ENCODE results near the gene MAML3. TPM values are rescaled to one million over a fixed set of nuclear protein-coding genes. Genes with fewer than 3 reads are reported as not detected.

The MAML3 gene
- total and polyA plus RNA-seq, 8 donors, result 1.7 to 20.3 (median 8.4) TPM

DNA sequence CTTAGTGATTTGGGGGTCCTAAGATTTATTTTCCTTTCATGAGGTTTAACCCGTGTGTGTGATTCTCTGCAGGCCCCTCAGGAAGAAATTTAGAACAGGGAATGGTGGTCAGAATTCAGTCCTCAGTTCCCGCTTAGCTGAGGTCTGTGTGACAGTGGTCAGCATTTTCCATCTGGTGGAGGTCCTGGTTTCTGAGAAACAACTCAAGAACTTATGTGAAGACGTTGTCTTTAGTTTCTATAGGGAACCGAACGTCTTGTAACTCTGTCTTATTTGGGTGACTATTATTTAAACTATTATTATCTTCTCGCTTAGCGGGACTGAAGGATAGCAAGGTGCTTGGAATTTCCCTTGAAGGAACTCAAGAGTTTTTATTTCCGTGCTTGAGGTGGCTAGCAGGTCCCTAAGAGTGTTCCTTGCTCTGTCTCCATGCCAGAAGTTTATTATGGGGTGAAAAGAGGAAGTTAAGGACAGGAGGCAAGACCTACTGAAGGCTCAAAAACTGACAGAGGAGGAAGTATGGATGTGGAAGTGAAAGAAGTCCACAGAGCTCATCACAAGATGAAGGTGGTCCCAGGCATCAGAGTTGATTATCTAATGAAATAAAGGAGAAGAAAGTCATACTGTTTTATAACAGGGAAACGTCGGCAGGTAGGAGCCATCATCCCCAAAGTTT, 479.0 kb downstream of the MAML3 start:
- Histone ChIP-seq H3K4me1 (peaks cover 0 to 10% (median 3%) of the 10 kb centered on the region in 4 donors), H3K27ac (peak overlapping the region in 1 of 5 donors; percentile 14), H3K27me3 (no peaks in the 10 kb centered on the region), H3K9me3 (no peaks in the 10 kb centered on the region), H3K4me3 (no peak overlapping the region), H3K36me3 (peaks cover 0 to 48% (median 37%) of the 10 kb centered on the region in 4 donors)
- intact Hi-C loops (cut with DNase I; ENCODE audit: low total_unique reads), result no loop called here
- 81 to 91% (median 84%) methylated on average over 10 of the region's 10 CpGs for WGBS, 5 donors
- no peak for TF ChIP-seq CTCF (IDR thresholded peaks at IDR 0.05)
- TF ChIP-seq POLR2AphosphoS5 (IDR thresholded peaks at IDR 0.05), result no peak
- no peak for TF ChIP-seq POLR2A (IDR thresholded peaks at IDR 0.05)
- no peak for TF ChIP-seq EP300 (IDR thresholded peaks at IDR 0.05)
- DNase-seq, result no peak

GRCh38 chr4:139672732-139673131, 481.3 kb downstream of the MAML3 start:
- Histone ChIP-seq H3K27me3 (no peaks in the 10 kb centered on the region), H3K9me3 (no peaks in the 10 kb centered on the region), H3K4me1 (peaks cover 3 to 25% (median 15%) of the 10 kb centered on the region in 4 donors), H3K36me3 (peaks cover 0 to 26% (median 21%) of the 10 kb centered on the region in 4 donors), H3K4me3 (no peak overlapping the region), H3K27ac (no peak overlapping the region)
- TF ChIP-seq CTCF (IDR thresholded peaks at IDR 0.05), result no peak
- TF ChIP-seq POLR2AphosphoS5 (IDR thresholded peaks at IDR 0.05), result no peak
- TF ChIP-seq EP300 (IDR thresholded peaks at IDR 0.05), result no peak
- no peak for TF ChIP-seq POLR2A (IDR thresholded peaks at IDR 0.05)
- no peak for DNase-seq
- intact Hi-C loops (cut with DNase I; ENCODE audit: low total_unique reads), result no loop called here
- 81 to 95% (median 92%) methylated on average over 4 of the region's 4 CpGs for WGBS, 5 donors

DNA sequence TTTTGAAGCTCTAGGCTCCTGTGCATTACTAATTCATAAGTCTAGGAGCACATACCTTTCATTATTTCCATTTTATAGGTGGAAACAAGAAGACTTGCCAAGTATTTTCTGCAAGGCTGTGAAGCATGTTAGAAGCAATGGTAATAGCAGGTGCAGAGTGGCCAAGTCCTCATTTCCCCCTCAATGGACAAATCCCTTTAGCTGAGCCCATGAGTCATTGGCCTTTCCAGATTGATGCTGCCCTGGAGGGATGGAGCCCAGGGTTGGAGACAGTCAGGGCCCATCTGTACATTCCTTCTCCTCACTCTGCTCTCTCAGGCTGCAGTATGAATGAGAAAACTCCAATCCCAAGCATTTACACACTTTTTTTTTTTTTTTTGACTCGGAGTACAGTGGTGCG, 481.8 kb downstream of the MAML3 start:
- Histone ChIP-seq H3K9me3 (no peaks in the 10 kb centered on the region), H3K27me3 (no peaks in the 10 kb centered on the region), H3K36me3 (peaks cover 0 to 26% (median 21%) of the 10 kb centered on the region in 4 donors), H3K27ac (no peak overlapping the region), H3K4me1 (peaks cover 3 to 30% (median 20%) of the 10 kb centered on the region in 4 donors), H3K4me3 (no peak overlapping the region)
- 96 to 98% (median 97%) methylated on average over 2 of the region's 2 CpGs for WGBS, 5 donors
- no peak for DNase-seq
- intact Hi-C loops (cut with DNase I; ENCODE audit: low total_unique reads), result no loop called here
- TF ChIP-seq POLR2A (IDR thresholded peaks at IDR 0.05) (no peak), POLR2AphosphoS5 (IDR thresholded peaks at IDR 0.05) (no peak), EP300 (IDR thresholded peaks at IDR 0.05) (no peak), CTCF (IDR thresholded peaks at IDR 0.05) (no peak)

GRCh38 chr4:139670775-139671174, 483.2 kb downstream of the MAML3 start:
- no peak for TF ChIP-seq POLR2A (IDR thresholded peaks at IDR 0.05)
- no peak for TF ChIP-seq EP300 (IDR thresholded peaks at IDR 0.05)
- TF ChIP-seq CTCF (IDR thresholded peaks at IDR 0.05), result no peak
- TF ChIP-seq POLR2AphosphoS5 (IDR thresholded peaks at IDR 0.05), result no peak
- WGBS, 5 donors, result 81 to 95% (median 91%) methylated on average over 3 of the region's 3 CpGs
- Histone ChIP-seq H3K27ac (no peak overlapping the region), H3K36me3 (peaks cover 0 to 26% (median 21%) of the 10 kb centered on the region in 4 donors), H3K4me1 (peaks cover 3 to 34% (median 27%) of the 10 kb centered on the region in 4 donors), H3K9me3 (no peaks in the 10 kb centered on the region), H3K4me3 (no peak overlapping the region), H3K27me3 (no peaks in the 10 kb centered on the region)
- DNase-seq, result no peak
- intact Hi-C loops (cut with DNase I; ENCODE audit: low total_unique reads), result no loop called here
